GM08714 (cell line): ENCODE results near the gene SPSB1.

Experiments
- H3K4me3 ChIP-seq: fragments of 200-500 bp; sonication (Bioruptor generic); 2 replicates; pipeline ENCODE4 v1.5.1; 2014; ENCODE audit warnings: mild to moderate bottlenecking, low read length, inconsistent platforms
- ZNF274 ChIP-seq: IDR thresholded peaks from 2 replicates; pipeline ENCODE4 v1.6.1; 2012; ENCODE audit warnings: mild to moderate bottlenecking, low read depth, low read length

The SPSB1 gene

GRCh38 chr1:9404117-9404914, 111.6 kb downstream of the SPSB1 start:
- H3K4me3 ChIP-seq, result no peak overlapping the region
- no peak for TF ChIP-seq ZNF274

- H3K4me3 ChIP-seq, result no peak overlapping the region
- TF ChIP-seq ZNF274, result no peak
Measured at GRCh38 chr1:9406111-9406510, 113.4 kb downstream of the SPSB1 start.

- no peak overlapping the region for H3K4me3 ChIP-seq
- no peak for TF ChIP-seq ZNF274
Measured at GRCh38 chr1:9410737-9411297, 118.1 kb downstream of the SPSB1 start.

GRCh38 chr1:9413071-9413876, 120.6 kb downstream of the SPSB1 start:
- H3K4me3 ChIP-seq, result peak overlapping the region; percentile 15; the same call in 1 of the 2 replicates

GRCh38 chr1:9413877-9414213, 121.2 kb downstream of the SPSB1 start:
- TF ChIP-seq ZNF274, result no peak
- no peak overlapping the region; the same call in 1 of the 2 replicates for H3K4me3 ChIP-seq

More at GRCh38 chr1:9413071-9413876, 120.6 kb downstream of the SPSB1 start:
- TF ChIP-seq ZNF274, result no peak

- TF ChIP-seq ZNF274, result no peak
- H3K4me3 ChIP-seq, result no peak overlapping the region
Measured at GRCh38 chr1:9416506-9416905, 123.8 kb downstream of the SPSB1 start.

- TF ChIP-seq ZNF274, result no peak
- no peak overlapping the region for H3K4me3 ChIP-seq
Measured at GRCh38 chr1:9416918-9417500, 124.3 kb downstream of the SPSB1 start.

GRCh38 chr1:9417695-9418094, 125.0 kb downstream of the SPSB1 start:
- no peak for TF ChIP-seq ZNF274
- H3K4me3 ChIP-seq, result no peak overlapping the region

- H3K4me3 ChIP-seq, result no peak overlapping the region
- no peak for TF ChIP-seq ZNF274
Measured at GRCh38 chr1:9418851-9419250, 126.2 kb downstream of the SPSB1 start.
